HG03575 (cell line): ENCODE data around the gene IQCK.

Source experiments
- ATAC-seq: cut with Tn5 transposase; IDR thresholded peaks from one replicate; pipeline ENCODE4 v1.9.1; 2021; ENCODE audit not compliant: unreplicated experiment, insufficient number of reproducible peaks, low FRiP score; ENCODE audit errors: extremely low read depth

IQCK gene

GRCh38 chr16:19698480-19699465 lies 19.3 kb upstream of the IQCK start:
- no peak for ATAC-seq

DNA sequence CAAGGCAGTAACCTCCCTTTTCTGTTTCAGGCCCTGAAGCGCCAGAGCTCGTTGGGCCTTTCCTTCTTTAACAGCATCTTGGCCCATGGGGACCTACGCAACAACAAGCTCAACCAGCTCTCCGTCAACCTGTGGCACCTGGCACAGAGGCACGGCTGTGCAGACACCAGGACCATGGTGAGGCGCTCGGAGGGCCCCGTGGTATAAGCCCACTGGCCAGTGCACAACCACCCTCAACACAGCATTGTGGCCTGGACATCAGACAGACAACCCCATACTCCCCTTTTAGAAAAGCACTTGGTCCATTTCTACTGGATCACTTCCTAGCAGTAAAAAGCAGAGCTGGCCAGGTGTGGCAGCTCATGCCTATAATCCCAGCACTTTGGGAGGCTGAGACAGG lies 18.6 kb upstream of the IQCK start:
- no peak for ATAC-seq

DNA sequence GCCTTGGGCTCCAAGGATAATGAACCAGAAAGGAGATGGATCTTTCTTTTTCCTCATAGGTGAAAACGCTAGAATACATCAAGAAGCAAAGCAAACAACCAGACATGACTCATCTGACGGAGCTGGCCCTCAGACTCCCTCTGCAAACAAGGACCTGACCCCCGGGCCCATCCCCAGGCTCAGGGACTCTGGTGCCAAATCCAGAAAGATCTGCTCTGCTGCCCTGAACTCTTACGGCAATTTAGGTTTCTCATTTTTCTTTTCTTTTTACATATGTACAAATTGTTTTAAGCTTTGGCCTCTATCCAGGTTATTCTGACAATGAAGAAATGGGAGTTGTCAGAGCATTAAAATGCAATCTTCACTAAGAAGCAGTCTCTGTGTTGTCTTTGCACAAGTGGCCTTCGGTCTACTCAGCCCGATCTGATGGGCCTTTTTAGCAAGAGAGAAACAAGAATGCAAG lies 17.7 kb upstream of the IQCK start:
- no peak for ATAC-seq

DNA sequence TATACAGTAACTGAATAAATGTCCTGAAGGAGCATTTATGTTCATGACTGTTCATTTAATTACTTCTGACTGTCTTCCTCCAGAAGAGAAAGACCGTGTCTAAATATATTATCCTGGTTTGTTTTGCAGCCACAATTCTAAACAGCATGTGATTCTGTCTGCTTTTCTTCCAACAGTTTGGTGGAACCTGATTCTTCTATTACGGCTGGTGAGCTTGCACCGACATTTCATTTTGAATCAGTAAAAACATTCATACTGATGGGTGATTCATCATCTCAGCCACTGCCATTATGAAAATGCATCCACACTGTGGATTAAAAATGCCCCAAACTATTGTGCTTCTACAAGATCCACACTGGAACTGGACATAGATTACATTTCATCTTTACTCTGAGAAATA lies 17.0 kb upstream of the IQCK start:
- ATAC-seq, result no peak

GRCh38 chr16:19703172-19703889 lies 14.7 kb upstream of the IQCK start:
- ATAC-seq, result no peak

- ATAC-seq, result no peak
Observed at GRCh38 chr16:19704321-19705145, 13.5 kb upstream of the IQCK start.

- ATAC-seq, result no peak
Observed at GRCh38 chr16:19705146-19705501, 12.9 kb upstream of the IQCK start.

- ATAC-seq, result no peak
Observed at GRCh38 chr16:19705843-19706242, 12.2 kb upstream of the IQCK start.

DNA sequence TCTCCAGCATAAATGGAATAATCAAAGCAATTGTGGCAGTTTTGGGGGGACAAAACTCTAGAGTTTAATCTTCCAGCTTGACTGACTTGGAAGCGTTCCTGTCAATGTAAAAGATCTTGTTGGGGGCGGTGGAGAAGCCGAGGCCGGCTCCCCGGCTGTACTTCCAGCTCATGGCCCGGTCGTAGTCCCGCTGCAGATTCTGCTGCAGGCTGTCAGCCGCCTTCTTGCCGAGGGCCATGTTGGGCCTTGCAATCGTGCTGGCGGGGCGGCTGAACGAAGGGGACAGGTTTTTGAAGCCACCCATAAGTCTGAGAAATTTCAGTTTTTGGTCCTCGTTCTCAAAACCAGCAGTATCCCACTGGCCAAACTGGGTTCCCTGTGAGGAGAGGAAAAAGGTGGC lies 11.2 kb upstream of the IQCK start:
- no peak for ATAC-seq

GRCh38 chr16:19707569-19708295 lies 10.3 kb upstream of the IQCK start:
- ATAC-seq, result no peak

- no peak for ATAC-seq
Observed at GRCh38 chr16:19708296-19709205, 9.5 kb upstream of the IQCK start.

- ATAC-seq, result no peak
Observed at GRCh38 chr16:19709381-19710136, 8.5 kb upstream of the IQCK start.

GRCh38 chr16:19710191-19710908 lies 7.7 kb upstream of the IQCK start:
- no peak for ATAC-seq

DNA sequence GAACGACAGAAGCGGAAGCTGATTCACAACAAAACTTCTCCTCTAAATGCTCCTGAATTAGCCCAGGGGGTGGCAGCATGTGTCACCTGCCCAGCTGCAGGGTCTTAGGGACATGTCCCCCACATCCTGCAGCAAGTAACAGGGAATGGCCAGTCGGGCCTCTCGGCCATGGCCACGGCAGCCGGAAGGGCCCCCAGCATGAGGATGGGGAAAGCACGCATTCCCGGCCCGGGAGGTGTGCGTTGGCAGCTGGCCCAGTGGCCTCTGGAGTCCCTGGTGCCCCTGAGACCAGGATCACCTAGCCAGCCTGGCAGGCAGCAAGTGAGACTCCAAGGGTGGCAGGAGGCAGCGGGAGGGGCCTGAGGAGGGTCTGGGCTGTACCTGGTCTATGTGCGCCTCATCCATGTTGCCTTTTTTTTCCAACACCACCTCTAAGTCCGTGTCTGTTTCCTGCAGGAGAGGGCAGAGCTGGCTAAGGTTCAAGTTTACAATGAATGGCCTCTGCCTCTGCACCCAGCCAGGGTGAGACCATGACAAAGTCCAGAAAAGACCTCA lies 7.0 kb upstream of the IQCK start:
- no peak for ATAC-seq

DNA sequence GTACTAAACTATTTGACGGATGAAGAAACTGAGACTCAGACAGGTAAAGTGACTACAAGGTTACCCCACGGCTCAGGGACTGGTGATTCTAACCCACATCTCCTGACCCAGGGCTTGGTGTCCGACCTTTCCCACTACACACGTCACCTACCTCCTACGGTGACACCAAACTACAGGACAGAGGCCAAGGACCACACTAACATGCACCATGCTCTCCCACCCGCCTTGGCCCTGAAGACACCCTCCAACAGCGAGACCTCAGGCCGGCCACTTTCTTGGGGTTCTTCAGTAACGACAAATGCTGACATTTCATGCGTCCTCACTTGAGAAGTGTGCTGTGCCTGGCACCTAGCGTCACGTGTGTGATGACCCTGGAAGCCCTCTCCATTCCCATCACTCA lies 6.4 kb upstream of the IQCK start:
- no peak for ATAC-seq

- ATAC-seq, result no peak
Observed at GRCh38 chr16:19712418-19713058, 5.5 kb upstream of the IQCK start.
